ENCODE data around the gene PPP6R2.

GRCh38 chr22:50312371-50312770 is 30.8 kb upstream of the PPP6R2 start:
- no peak for TF ChIP-seq POLR2A (IDR thresholded peaks at IDR 0.05)
- TF ChIP-seq CTCF (IDR thresholded peaks at IDR 0.05), result no peak
